Measurements from ENCODE around the gene PLB1. TPM values are rescaled to one million over a fixed set of nuclear protein-coding genes. Genes with fewer than 3 reads are reported as not detected.
A peak's percentile ranks its signal among the peaks of the same experiment; 100 is the strongest.

PLB1 gene

GRCh38 chr2:28692411-28692810 lies 196.6 kb downstream of the PLB1 start:
- Histone ChIP-seq H3K4me1 (ENCODE audit: control insufficient read depth, insufficient read depth, low read length) (peaks cover 11% of the 10 kb centered on the region), H3K36me3 (ENCODE audit: insufficient read depth, low read length) (no peaks in the 10 kb centered on the region), H3K4me3 (ENCODE audit: low read length) (no peak overlapping the region), H3K27me3 (ENCODE audit: control insufficient read depth, insufficient read depth, low read length) (no peaks in the 10 kb centered on the region), H3K9me3 (replicated peaks; ENCODE audit: low read length) (no peaks in the 10 kb centered on the region), H3K9ac (ENCODE audit: low read depth, low read length) (peak overlapping the region; percentile 26), H3K4me2 (ENCODE audit: low read length) (no peak overlapping the region)

- Histone ChIP-seq H3K4me2 (ENCODE audit: low read length) (no peak overlapping the region), H3K36me3 (ENCODE audit: insufficient read depth, low read length) (no peaks in the 10 kb centered on the region), H3K4me3 (ENCODE audit: low read length) (no peak overlapping the region), H3K9ac (ENCODE audit: low read depth, low read length) (no peak overlapping the region), H3K4me1 (ENCODE audit: control insufficient read depth, insufficient read depth, low read length) (peaks cover 11% of the 10 kb centered on the region), H3K27me3 (ENCODE audit: control insufficient read depth, insufficient read depth, low read length) (no peaks in the 10 kb centered on the region), H3K9me3 (replicated peaks; ENCODE audit: low read length) (no peaks in the 10 kb centered on the region)
These were observed 197.4 kb downstream of the PLB1 start for GRCh38 chr2:28693223-28693622.

Small RNA genes lying within 50 kb of the gene (small RNA-seq; reads per million reads assigned to genes)
- gene RNA5SP89 = not detected
- not detected for gene SNRPGP7
